ENCODE results near the gene NETO1.

NETO1 gene

GRCh38 chr18:72843743-72844142, 24.0 kb downstream of the NETO1 start:
- no peak for DNase-seq

DNA sequence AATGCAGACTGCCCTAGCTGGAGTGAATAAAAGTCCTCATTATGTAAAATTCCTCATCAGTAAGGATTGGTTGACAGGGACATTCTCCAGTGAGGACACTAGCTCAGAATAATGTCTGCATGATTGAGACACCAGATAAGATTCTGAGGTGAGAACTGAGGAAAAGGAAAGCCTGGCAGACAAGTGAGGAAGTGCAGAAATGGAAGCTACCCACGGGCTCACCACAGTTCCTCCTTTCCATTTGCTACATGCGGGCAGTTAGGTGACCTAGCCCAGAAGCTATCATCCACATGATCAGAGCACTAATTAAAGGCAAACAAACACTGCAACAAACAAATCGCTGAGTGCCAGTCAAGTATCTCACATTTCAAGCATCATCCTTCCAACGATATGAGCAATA, 27.7 kb downstream of the NETO1 start:
- no peak for DNase-seq

DNA sequence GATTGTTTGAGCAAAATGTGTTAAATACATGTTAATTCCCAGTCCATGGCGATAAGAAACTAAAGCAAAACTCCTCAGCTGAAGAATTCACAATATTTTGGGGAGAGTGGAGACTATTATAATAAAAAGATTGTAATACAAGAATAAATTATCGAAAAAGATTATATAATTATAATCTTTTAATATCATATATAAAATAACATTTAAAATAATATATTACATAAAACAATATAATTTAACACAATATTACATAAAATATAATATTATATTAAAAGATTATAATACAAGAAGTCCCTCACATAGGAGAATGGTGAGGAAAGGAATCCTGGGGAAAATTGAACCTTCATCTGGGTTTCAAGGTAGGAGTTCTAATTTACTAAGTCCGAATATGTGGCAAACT, 33.1 kb downstream of the NETO1 start:
- DNase-seq, result no peak

- DNase-seq, result no peak
Measured at GRCh38 chr18:72833471-72833870, 34.3 kb downstream of the NETO1 start.

DNA sequence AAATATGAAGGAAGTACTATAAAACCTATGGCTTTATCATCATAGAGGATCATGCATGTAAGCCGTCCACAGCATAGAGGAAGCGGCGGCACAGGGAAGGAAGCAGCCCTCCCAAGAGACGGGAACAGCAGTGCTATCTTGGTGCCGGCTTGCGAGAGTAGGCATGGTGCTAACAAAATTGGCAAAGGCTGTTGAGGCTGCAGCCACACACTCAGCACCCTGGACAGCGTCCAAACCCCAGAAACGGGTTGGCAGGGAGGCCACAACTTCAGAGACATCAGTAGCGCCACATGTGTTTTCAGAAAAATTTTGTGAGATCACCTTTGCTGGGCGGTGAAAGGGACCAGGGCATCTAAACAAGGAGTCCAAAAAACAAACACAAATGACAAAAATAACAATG, 37.7 kb downstream of the NETO1 start:
- no peak for DNase-seq

- no peak for DNase-seq
Measured at GRCh38 chr18:72828601-72829000, 39.2 kb downstream of the NETO1 start.

DNA sequence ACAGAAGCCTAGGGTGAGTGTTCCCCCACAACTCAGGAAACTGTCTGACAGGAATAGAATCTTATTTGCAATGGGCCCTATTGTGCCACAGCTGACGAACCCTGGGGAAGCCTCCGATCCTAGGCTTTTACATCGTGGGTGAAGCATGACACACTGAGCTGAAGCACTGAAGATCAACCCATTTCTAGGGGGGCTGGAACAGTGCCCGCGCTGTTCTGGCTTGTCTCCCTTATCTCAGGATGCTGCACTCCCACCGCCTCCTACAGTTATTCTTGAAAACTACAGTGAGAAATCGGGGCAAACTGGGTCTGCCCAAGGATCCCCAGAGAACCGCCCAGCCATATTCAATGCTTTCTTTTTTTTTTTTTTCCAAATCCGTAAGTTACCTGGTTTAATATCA, 41.1 kb downstream of the NETO1 start:
- DNase-seq, result no peak

DNA sequence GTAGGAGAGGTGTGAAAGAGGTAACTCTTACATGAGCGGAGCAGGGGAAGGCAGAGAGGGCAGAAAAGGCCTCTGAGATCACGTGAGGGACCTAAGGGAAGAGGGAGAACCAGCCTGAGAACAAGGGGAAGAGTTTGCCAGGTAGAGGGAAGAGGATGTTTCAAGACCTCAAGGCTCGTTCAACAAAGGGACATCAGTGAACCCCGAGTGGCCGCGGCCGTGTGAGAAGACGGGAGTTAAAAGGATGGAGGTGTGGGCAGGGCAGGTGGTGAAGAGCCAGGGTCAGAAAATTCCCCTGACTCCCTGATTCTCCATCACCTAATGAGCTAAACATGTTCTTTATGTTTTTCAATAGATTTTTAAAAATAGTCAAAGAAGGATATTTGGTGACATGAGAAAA, 44.4 kb downstream of the NETO1 start:
- DNase-seq, result no peak

DNA sequence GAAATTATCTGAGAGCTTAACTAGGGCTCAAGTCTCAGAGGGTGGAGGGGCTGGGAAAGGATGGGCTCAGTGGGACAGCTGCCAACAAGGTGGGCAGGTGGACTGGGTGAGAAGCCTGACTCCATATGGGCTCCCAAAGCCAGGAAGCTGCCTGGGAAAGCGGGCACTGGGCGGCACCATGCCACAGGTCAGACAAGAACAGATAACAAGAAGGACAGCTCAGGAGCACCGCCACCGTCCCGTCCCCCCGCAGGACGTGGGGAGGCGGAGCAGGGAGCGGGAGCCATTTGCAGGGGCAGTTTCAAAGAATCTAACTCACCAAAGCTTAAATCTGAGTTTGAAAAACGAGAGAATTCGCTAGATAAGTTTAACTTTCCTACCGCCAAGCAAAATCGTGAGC, 45.6 kb downstream of the NETO1 start:
- DNase-seq, result no peak

DNA sequence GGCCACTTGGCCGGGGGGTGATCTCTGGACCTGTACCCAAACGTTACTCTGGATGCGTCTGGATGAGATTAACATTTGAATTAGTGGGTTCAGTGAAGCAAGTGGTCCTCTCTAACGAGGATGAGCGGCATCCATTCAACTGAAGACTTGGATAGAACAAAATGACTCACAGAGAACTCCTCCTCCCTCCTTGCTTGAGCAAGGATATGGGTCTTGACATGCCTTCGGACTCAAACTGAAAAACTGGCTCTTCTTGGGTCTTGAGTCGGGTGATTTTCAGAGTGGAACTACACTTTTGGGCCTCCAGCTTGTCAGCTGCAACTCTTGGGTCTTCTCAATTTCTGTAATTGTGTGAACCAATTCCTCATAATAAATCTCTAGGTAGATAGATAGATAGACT, 47.2 kb downstream of the NETO1 start:
- DNase-seq, result no peak

DNA sequence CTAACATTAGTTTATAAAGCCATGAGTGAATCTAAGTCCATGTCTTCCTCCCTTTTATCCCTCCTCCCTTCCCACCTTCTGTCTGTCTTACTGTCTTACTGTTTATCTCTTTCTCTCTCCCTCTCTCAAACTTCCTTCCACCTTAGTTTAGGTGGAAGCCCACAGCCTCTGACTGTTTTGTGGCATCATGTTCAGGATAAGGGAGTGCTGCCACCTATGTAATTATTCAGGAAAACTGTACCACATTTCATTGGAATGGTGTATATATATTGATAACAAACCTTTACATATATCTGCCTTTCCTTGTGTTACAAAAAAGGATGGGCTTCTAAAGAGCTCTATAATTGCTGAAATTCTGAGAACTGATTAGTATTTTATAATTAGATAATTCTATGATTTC, 48.7 kb downstream of the NETO1 start:
- no peak for DNase-seq

- DNase-seq, result no peak
Measured at GRCh38 chr18:72811047-72811446, 56.7 kb downstream of the NETO1 start.

DNA sequence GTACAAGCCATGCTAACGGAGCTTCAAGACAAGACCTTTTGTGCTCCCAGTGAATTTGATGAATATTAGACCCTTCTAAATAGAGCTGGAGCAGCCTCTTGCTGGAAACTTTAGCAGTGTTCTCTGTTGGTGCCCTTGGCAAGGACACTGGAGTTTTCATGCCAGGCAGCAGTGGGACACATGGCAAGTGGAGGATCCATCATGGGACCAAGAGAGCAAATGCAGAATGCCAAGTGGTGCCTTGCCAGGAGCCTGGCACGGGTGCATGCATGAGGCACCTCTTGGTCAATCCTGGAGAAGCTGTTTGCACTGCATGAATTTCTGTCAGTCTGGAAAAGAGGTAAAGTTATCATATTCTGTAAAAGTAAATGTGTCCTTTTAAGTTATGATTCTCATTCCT, 59.1 kb downstream of the NETO1 start:
- DNase-seq, result no peak

GRCh38 chr18:72799106-72799505, 68.7 kb downstream of the NETO1 start:
- no peak for DNase-seq

GRCh38 chr18:72783530-72783929, 84.3 kb downstream of the NETO1 start:
- no peak for DNase-seq

DNA sequence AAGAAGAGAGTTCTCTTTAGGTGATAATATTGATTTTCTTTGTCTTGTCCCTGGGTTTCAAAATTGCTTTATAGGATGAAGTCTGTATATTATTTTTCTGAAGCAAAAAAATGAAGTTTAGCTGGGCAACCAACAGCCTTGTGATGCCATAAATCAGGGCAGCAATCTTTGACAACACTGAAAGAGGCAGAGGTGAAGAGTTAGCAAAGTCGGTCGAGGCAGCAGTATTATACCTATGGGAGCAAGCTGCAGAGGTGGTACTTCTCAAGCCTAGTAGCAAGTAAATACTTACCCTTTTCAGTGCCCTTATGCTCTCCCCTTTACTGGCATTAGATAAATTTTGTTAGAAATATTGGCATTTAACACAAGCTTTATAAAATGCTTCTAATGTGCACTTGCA, 92.9 kb downstream of the NETO1 start:
- DNase-seq, result no peak

DNA sequence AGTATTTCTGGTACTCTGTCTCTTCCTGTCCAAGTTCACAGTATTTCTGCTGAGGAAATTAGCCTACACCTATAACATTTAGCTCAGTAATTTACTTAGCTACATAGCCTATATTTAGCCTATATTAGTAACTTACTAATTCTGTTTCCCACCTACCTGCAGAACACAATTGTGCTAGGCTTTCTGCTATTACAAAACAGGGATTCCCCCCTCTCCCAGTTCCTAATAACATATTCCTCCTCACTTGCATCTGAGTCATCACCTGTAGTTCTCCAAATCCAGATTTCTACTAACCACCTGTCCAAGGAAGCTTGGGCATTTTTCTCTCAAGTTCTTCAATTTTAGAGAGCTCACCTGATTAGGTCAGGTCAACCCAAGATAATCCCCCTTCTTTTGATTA, 94.9 kb downstream of the NETO1 start:
- DNase-seq, result no peak

- DNase-seq, result no peak
Measured at GRCh38 chr18:72768681-72769229, 99.0 kb downstream of the NETO1 start.

- DNase-seq, result no peak
Measured at GRCh38 chr18:72762515-72763122, 105.2 kb downstream of the NETO1 start.

DNA sequence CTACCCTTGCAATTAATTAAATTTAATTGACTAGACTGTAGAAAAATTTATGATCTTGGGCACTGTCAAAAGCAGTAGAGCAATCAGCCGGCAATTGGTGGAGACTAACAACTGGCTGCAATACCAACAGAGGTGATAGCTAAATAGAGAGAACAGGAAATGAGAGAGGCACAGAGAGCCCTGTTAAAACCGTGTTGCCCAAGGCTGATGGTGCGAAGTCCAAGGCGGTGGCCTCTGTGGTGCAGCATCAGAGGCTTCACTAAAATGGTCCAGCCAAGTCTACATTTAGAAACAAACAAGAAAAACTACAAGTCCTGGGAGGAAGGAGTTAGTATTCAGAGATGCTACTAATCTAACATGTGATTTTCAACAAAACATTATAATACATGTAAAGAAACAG, 115.6 kb downstream of the NETO1 start:
- DNase-seq, result no peak

DNA sequence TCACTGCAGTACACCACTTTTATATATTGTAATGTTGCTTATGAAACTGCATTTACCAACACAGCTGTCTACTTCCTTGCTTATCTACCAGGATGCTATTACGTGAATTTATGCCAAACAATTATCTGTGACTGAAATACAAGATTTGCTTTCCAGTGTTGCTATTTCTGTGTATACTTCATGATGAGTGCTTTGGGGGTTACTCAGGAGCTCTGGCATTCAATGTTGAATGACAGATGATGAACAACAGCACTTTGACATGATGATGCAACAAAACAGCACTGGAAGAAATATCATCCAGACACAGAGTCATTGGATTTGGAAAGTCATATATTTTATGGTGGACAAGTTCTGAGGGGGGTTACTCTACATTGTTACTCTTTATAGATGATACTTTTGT, 125.8 kb downstream of the NETO1 start:
- DNase-seq, result no peak

- DNase-seq, result no peak
Measured at GRCh38 chr18:72738136-72738535, 129.7 kb downstream of the NETO1 start.

- no peak for DNase-seq
Measured at GRCh38 chr18:72727776-72728175, 140.0 kb downstream of the NETO1 start.

- no peak for DNase-seq
Measured at GRCh38 chr18:72727038-72727655, 140.6 kb downstream of the NETO1 start.

GRCh38 chr18:72726201-72726600, 141.6 kb downstream of the NETO1 start:
- DNase-seq, result no peak
